SU-DHL-6 (cell line): Measurements from ENCODE around the gene ABCD3.
A peak's percentile ranks its signal among the peaks of the same experiment; 100 is the strongest.

Experiments used
- H2AFZ ChIP-seq: fragments of 200-600 bp; sonication (generic); 2 replicates; pipeline ENCODE4 v1.6.1; 2014; ENCODE audit warnings: low read depth, mild to moderate bottlenecking, moderate library complexity, mixed read lengths, antibody characterized with exemption, low read length; ENCODE audit not compliant: severe bottlenecking
- H3F3A ChIP-seq: fragments of 200-600 bp; shearing (Covaris generic); 2 replicates; pipeline ENCODE4 v1.6.0; 2016; ENCODE audit warnings: antibody characterized with exemption, mild to moderate bottlenecking; ENCODE audit not compliant: insufficient read depth
- H3K27ac ChIP-seq: fragments of 200-600 bp; sonication (generic); 2 replicates; pipeline ENCODE4 v1.5.1; 2016; ENCODE audit warnings: low read depth, mild to moderate bottlenecking, low read length, moderate library complexity, mixed read lengths
- H3K27me3 ChIP-seq: fragments of 200-600 bp; sonication (generic), shearing (Covaris generic); 2 replicates; pipeline ENCODE4 v1.6.0; 2014; ENCODE audit warnings: mild to moderate bottlenecking, low read length
- H3K36me3 ChIP-seq: fragments of 200-600 bp; sonication (generic); 2 replicates; pipeline ENCODE4 v1.6.1; 2014; ENCODE audit warnings: mild to moderate bottlenecking, low read length, mixed read lengths
- H3K4me2 ChIP-seq: fragments of 300-600, 200-600 bp; shearing (Covaris generic), sonication (generic); 2 replicates; pipeline ENCODE4 v1.6.0; 2014; ENCODE audit warnings: low read length, low read depth, mild to moderate bottlenecking; ENCODE audit not compliant: poor library complexity, severe bottlenecking
- H3K4me3 ChIP-seq: fragments of 200-600 bp; sonication (generic); 2 replicates; pipeline ENCODE4 v1.5.1; 2014; ENCODE audit warnings: antibody characterized with exemption, low read length, mild to moderate bottlenecking, mixed read lengths; ENCODE audit not compliant: insufficient read depth, poor library complexity, severe bottlenecking
- H3K79me2 ChIP-seq: fragments of 200-600 bp; sonication (generic); 2 replicates; pipeline ENCODE4 v1.6.1; 2014; ENCODE audit warnings: mild to moderate bottlenecking, low read length, moderate library complexity; ENCODE audit not compliant: insufficient read depth
- H3K9ac ChIP-seq: fragments of 200-600 bp; sonication (generic); 2 replicates; pipeline ENCODE4 v1.7.0; 2014; ENCODE audit warnings: mild to moderate bottlenecking, low read length
- H3K9me2 ChIP-seq: fragments of 200-600 bp; sonication (generic); replicated peaks from 2 replicates; pipeline ENCODE4 v1.6.1; 2014; ENCODE audit warnings: low read length; ENCODE audit not compliant: insufficient read depth
- H3K9me3 ChIP-seq: fragments of 200-600 bp; sonication (generic); 2 replicates; pipeline ENCODE4 v1.6.1; 2014; ENCODE audit warnings: low read length, mixed read lengths; ENCODE audit not compliant: insufficient read depth
- H4K20me1 ChIP-seq: fragments of 200-600 bp; sonication (generic); 2 replicates; pipeline ENCODE4 v1.6.1; 2014; ENCODE audit warnings: low read depth, mild to moderate bottlenecking, antibody characterized with exemption, low read length, moderate library complexity, mixed read lengths
- CTCF ChIP-seq: fragments of 200-600 bp; sonication (generic); IDR thresholded peaks from one replicate; pipeline ENCODE4 v1.5.1; 2017; ENCODE audit warnings: antibody characterized with exemption, mild to moderate bottlenecking, low read length, moderate library complexity; ENCODE audit not compliant: insufficient read depth, poor library complexity, severe bottlenecking
- EZH2phosphoT487 ChIP-seq: fragments of 200-600 bp; sonication (generic), shearing (Covaris generic); conservative IDR thresholded peaks from 2 replicates; pipeline ENCODE4 v1.6.1; 2018; ENCODE audit warnings: mild to moderate bottlenecking, antibody characterized with exemption, low read length, moderate library complexity, mixed read lengths

Gene ABCD3

GRCh38 chr1:94479682-94480081 is 61.5 kb downstream of the ABCD3 start:
- Histone ChIP-seq H4K20me1 (no peaks in the 10 kb centered on the region), H3K36me3 (0 out of 2 replicates have a peak, but pooled peaks cover 10% of the 10 kb centered on the region), H3K4me3 (no peak overlapping the region), H3F3A (no peaks in the 10 kb centered on the region), H3K9me3 (no peaks in the 10 kb centered on the region), H3K27ac (no peak overlapping the region), H3K9ac (no peak overlapping the region), H3K4me2 (no peak overlapping the region), H3K79me2 (no peaks in the 10 kb centered on the region), H2AFZ (no peak overlapping the region), H3K9me2 (no peaks in the 10 kb centered on the region), H3K27me3 (no peaks in the 10 kb centered on the region)
- TF ChIP-seq CTCF: no peak

- Histone ChIP-seq H3K4me2 (no peak overlapping the region), H3K9me3 (no peaks in the 10 kb centered on the region), H2AFZ (no peak overlapping the region), H3K4me3 (no peak overlapping the region), H3K9ac (no peak overlapping the region), H4K20me1 (no peaks in the 10 kb centered on the region), H3K79me2 (no peaks in the 10 kb centered on the region), H3K9me2 (no peaks in the 10 kb centered on the region), H3K27ac (no peak overlapping the region), H3K36me3 (0 out of 2 replicates have a peak, but pooled peaks cover 10% of the 10 kb centered on the region), H3F3A (no peaks in the 10 kb centered on the region), H3K27me3 (no peaks in the 10 kb centered on the region)
- peak; percentile 51 for TF ChIP-seq CTCF
- TF ChIP-seq EZH2phosphoT487: no peak
Measured at GRCh38 chr1:94481473-94481933, 63.3 kb downstream of the ABCD3 start.

GRCh38 chr1:94486990-94487389 is 68.8 kb downstream of the ABCD3 start:
- Histone ChIP-seq H3K4me2 (no peak overlapping the region), H3K9ac (no peak overlapping the region), H3K27ac (no peak overlapping the region), H3K36me3 (peaks cover 15% of the 10 kb centered on the region; the same call in 1 of the 2 replicates), H2AFZ (no peak overlapping the region), H4K20me1 (no peaks in the 10 kb centered on the region), H3K27me3 (no peaks in the 10 kb centered on the region), H3K9me3 (no peaks in the 10 kb centered on the region), H3K4me3 (no peak overlapping the region), H3K9me2 (no peaks in the 10 kb centered on the region), H3F3A (no peaks in the 10 kb centered on the region), H3K79me2 (no peaks in the 10 kb centered on the region)
- TF ChIP-seq CTCF (no peak), EZH2phosphoT487 (no peak)
